NCI-H526 (cell line): ENCODE data around the gene MYOG.

Experiments used
- DNase-seq, 2 experiments: peaks; one replicate each; lab custom pipeline; 2025; lab: John Stamatoyannopoulos, UW

Gene MYOG

DNA sequence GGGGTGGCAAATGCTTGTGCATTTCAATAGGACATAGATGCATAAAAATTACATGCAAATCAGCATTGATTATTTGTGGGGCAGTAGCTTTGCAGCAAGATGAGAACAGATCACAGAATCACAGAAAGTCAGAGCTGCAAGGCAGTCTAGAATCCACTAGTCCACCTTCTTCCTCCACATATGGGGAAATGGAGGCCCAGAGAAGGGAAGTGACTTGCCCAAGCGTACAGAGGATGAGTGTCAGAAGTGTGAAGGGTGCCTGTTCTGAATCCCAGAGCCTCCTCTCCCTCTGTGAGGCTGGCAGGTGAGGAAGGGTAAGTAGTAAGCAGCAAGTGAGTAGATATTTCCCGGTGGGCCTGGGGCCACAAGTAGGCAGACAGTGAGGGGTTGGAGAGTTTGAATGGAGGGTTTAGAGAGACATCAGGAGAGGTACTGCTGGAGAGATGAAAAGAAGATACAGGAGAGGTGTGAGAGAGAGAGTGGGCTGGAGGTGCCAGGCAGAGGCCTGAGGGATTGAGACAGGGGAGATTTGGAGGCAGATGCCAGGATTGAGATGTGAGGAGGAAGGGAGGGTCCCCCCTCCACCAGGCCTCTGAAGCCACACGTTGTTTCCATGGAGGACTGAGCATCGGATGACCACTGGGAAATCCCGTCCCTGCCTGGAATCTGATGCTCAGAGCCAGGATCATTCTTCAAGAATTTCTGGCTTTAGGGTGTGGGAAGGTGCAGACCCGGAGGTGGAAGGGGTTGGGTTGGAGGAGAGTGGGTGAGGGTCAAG is 4.8 kb upstream of the MYOG start:
- DNase-seq = no peak

DNA sequence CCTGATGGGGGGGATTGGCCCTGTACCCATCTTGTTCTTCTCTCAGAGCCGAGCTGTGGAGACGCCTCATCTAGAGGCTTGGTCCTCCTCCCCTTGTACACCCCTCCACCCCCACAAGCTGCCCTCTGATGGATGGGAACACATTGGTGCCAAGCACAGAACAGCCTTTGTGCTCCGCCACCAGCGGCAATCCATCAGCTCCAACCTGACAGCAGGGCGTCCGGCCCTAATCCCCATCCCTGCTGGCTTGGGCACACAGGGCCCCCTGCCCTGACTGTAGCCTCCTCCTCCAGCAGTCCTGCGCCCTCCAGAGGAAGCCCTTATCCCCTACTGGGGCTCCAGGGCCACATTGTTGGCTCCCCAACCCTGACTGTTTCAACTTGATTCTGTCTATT is 3.8 kb upstream of the MYOG start:
- DNase-seq = peak; percentile 3 to 59

DNA sequence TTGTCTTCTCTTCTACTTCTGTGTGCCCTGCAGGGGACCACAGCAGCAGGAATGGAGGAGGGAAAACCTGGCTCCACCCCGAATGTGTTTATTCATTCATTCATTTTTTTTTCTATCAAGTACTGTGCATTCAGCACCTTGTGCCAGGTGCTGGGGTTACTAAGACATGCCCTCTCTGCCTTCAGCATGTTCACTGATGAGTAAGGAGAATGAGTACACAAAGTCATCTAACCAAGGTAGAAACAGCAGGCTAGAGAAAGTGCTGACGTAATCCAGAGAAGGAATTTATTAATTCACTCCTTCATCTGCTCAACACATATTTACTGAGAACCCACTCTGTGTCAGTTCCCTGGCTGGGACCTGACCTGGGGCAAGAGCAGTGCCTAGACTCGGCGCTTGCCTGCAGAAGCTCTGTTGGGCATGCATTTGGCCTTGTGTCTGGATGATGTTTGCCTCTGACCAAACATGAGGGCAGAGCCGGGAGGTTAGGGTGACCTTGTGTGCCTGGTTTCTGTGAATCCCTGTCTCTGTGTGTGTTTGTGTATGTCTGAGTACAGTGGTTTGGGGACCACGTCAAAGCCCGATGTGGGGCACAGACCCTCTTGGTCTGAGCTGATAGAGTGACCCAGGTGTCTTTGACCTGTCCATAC is 3.3 kb upstream of the MYOG start:
- no peak for DNase-seq

DNA sequence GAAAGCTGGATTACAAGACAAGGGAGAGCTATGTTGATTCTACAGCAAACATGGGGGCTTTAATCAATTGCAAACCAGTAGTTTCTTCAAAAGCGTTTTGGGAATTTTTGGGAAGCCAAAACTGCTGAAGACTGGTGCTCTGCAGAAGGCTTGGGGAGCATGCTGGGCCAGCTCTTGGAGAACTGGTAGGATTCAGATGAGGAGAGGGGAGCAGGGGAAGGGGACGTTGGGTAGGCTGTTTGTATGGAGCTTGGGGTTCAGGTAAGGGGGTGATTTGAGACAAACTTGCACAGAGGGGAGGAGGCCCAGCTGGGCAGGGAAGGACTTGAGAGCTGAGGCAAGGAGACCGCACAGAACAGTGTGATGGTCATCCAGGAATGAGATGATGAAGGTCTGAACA is 2.6 kb upstream of the MYOG start:
- DNase-seq = no peak

DNA sequence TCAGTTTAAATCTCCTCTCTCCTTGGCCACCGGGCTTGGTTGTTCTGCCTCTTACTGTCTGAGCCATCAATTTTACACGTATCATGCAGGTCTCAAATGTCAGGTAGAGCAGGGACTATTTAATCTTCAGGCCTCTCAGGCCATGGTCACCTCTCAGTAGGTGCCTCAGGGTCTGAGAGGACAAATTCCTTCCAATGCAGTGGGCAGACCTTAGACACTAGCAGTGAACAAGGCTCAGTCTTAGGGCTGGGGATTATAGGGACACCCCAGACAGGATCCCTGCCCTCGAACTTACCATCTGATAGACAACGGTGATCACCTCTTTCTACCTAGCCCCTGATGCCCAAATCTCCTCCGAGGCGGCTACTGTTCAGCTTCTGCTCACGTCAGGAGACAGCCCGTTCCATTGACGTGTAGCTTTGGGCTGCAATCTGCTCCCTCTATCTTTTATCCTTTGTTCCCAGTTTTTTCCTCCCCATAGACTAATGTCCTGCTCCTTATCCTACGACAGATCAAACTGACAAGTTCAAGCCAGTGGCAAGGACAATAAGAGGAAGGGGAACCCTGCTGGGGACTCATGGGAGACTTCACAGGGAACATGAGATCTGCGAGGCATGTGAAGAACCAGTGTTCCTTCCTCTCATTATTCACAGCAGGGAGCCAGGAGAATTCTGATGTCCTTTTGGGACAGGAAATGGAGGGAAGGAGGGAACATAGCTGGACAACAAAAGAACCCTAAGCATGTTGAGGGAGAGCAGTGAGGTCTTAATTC is 1.4 kb upstream of the MYOG start:
- DNase-seq = no peak

DNA sequence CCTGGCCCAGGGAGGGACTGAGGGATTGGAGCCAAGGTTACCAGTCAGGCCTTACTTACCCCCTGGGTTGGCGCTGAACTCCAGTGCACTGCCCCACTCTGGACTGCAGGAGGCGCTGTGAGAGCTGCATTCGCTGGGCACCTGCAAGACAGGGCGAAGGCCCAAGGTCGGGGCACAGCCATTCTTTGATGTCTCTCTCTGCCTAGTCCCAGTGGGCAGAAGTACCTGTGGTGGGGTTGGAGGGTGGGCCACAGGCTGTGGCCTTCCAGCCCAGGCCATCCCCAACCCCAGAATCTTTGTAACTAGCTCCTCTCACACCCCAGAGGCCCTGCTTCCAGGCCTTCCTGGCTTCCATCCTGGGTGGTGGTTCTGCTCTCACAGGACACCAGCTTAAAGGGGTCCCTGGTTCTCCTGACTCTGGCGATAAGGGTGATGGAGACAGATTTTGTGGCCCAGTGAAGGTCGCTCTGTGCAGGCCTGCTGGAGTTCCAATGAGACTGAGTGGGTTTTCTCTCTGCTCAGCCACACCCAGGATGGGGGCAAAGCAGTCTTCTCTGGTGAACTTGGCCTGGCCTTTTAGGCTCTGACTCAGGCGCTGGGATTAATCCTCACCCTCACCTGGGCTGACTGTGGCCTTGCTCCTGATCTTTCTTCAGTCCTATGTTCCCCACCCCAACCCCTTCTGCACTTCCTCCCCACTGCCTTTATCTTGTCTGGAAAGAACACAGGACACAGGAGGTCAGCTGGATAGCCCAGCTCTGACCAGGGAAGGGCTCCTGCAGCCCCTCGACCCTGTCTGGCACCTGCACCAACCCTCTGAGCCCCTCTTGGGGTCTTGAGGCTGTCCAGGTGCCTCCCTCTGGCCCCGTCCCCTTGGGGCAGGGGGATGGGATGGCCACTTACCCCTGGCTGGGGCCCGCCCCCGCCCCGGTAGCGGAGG is 954 bp downstream of the MYOG start:
- DNase-seq = peak in 1 of 2 experiments; percentile 36

DNA sequence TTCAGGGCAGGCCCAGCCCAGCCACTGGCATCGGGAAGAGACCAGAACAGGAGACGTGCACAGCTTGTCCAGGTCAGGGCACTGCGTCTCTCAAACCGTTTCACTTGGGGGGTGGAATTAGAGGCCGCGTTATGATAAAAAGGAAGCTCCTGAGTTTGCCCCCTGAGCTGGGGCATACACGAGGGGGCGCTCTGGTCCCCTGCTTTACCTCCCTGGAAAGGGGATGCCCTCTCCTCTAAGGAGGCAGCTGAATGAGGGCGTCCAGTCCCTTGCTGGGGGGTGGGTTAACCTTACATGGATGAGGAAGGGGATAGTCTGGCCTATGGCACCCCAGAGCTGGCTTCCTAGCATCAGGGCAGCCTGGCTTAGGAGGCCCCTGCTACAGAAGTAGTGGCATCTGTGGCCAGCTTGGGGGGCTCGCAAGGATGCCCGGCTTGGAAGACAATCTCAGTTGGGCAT is 2.3 kb downstream of the MYOG start:
- DNase-seq = no peak

DNA sequence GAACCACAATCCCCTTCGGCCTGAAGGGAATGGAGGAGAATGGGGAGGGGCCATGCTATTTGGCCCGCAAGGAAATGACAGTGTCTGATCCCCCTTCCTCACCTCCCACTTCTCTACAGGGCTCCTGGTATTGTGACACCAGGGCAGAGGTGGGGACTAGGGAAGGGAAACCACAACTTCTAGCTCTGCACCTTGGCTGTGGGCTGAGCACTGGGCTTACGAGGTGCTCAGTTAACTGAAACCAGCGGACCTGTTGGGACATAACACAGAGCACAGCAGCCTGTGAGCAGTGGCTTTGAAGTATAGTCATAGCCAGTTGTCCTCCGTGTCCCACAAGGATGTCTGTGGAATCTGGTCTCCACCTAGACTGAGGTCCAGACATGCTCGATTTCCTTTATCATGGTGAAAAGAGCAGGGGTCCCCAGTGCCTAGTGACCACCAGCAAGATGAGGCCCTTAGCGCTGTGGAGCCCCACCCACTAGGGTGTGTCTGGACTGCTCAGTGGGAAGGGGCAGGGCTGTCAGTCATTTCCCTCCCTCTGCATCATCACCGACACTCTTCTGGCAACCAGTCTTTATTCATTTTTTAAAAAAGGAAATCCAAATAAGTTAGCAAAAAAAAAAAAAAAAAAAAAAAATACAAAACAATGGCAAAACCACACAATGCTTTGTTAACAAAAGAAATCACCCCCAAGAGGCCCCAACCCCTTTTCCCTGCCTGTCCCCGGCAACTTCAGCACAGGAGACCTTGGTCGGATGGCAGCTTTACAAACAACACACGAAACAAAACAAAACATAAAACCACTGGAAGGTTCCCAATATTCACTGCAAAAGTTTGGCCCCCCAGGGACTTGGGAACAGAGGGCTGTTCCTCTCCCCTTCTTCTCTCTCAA is 3.0 kb downstream of the MYOG start:
- no peak for DNase-seq

DNA sequence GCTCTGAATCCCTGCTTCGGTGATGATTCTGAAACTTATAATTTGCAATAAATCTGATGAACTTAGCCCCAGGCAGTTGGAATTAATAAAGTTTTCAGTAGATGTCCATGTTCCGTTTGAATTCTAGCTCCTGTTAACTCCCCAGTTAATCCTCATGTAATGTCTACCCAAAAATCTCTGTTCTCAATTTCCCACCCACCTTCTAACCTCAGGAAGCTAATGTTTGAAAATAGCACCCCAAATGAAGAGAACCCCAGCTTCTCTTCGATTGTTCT is 3.6 kb downstream of the MYOG start:
- DNase-seq = no peak

DNA sequence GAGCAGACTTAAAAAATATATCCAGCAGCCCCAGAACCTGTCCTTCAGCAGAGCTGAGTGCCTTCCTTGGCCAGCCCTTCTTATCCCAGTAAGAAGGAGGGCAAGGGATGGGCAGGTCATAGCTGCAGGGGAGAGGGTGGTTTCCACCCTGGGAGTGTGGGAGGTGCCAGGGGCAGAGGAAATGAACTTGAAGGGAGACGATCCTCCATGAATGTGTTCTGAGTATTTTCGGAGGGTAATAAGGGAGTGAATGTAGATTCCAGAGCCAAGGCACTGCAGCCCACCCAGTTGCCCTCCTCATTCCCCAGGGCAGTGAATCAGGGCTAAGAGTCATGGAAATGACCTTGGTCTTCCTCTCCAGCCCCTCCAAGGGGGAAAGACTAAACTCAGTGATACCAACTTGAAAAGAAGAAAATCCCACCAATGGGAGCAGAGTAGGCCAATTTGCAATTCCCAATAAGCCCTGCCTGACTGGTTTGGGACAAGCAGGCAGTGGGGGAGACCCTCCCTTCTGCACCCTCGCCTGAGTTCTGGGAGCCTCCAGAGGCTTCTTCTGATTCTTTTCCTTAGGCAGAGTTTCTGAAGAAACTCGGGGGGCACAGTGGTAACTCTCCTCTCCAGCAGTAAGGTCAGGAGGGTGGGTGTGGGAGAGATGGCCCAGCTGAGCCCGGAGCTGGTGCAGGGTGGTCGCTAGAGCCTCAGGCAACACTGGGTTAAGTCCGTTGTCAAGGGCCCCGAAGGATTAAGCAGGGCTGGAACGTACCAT is 4.2 kb downstream of the MYOG start:
- DNase-seq = no peak

DNA sequence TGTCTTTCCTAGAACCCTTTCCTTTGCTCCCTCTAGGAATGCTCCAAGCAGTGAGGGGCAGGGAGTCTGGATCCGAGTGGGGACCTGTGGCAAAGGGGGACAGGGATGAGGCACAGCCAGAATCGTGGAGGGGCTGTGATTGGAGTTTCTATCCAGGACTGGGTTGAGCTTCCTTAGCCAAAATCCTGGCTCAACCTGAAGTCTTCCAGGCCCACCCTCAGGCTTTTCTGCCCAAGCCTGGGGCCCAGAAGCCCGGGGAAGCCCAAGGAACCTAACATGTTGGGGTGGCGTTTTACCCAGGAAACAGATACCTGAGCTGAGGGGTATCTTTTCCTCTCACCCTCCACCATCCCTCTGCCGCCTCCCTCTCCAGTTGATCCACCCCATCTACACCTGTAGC is 5.4 kb downstream of the MYOG start:
- no peak for DNase-seq

DNA sequence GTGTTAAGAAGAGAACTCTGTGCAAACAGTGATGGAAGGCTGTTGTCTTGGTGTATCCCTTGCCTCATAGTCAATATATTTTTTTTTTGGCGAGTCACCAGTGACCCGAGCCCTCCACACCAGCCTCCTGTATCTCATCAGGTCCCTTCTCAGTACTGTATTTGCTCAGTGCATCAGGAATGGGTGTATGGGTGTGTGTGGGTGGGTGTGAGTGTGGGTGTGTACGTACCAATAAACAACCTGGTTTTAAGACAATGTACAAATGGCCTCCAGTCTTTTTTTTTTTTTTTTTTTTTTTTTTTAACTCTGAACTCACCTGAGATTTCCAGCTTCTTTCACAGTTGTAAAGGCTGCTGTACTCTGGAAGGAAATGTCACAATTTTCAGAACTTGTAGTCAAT is 7.3 kb downstream of the MYOG start:
- DNase-seq = no peak

DNA sequence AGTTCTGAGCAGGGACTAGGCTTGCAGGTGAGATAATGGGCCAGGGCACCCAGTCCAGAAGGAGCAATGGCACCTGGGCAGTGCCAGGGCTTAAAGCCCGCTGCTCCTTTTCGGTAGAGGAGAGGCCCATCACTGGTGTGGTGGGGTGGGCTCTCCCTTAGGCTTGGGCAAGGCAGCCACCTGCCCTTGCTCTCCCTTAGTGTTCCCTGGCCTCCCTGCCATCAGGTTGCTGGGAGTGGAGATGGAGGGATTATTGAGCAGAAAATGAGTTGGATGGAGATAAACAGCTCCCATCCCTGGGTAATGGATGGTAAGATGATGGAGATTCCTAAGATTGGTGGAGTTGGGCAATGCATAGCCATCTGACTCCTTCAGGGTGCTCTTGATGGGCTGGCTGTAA is 7.9 kb downstream of the MYOG start:
- no peak for DNase-seq

DNA sequence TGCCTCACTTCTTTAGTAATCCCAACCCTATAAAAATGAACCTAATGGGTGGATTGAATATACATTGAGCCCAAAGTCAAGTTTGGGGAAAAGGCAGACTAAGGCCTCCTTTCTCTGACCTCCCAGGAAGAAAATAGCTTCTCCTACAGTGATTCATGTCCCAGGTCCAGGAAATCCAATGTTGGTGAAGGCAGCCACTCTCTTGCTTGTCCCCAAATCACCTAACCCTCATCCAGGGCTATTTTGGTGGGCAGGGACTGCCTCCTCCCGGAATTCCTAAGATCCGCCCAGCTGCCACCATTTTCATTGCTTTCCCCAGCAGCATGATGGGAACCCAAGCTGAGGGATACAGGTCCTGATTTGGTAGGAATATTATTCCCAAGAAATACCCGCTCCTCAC is 8.4 kb downstream of the MYOG start:
- DNase-seq = no peak

DNA sequence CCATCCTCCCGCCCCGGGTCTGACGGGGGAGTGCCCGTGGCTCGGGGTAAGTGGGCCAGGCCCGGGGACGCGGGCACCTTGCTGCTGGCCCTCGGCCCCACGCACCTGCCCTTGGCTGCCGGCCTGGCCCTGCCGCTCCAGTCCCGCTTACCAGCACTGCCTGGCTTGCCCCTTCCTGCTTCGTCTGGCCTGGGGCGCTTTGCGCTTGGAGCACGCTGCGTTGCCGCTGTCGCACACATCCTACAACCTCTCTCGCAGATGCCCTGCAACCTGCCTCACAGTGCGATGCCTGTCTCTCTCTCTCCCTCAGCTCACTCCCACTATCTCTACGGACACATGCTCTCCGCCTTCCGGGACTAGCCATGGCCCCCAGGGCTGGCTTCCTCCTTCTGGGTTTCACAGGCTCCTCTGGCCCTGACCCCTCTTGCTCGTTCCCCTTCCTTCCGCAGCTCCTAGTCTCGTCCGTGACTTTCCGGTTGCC is 9.7 kb downstream of the MYOG start:
- no peak for DNase-seq

DNA sequence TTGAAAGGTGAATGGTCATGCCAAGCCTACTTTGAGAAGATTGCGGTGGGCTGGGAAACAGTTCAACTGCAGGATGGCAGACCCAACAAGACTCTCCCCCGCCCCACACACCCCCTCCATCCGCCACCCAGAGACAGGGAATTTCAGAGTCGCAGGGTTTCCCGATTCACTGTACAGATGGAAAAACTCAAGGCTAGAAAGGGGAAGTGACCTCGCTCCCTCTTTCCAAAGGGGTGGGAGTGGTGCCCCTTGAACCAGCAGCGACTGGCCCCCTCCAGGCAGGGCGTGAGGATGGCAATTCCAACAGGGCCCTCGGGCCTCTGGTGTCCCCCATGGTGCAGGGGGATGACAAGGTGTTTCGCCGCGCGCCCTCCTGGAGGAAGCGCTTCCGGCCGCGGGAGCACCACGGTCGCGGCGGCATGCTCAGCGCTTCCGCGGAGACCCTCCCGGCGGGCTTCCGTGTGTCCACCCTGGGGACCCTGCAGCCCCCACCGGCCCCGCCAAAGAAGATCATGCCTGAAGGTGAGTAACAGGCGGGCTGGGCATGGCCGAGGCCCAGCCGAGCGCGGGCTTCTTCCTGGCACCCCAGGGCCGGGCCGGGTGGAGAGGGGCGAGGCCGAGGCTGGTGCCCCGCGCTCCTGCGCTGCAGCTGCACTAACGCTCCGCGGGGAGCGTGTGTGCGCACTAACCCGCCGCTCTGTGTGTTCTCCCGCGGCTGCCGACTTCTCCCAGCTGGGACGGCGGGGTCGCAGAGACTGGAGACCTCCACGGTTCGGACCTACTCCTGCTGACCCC is 10.4 kb downstream of the MYOG start:
- peak in 1 of 2 experiments; percentile 7 for DNase-seq

DNA sequence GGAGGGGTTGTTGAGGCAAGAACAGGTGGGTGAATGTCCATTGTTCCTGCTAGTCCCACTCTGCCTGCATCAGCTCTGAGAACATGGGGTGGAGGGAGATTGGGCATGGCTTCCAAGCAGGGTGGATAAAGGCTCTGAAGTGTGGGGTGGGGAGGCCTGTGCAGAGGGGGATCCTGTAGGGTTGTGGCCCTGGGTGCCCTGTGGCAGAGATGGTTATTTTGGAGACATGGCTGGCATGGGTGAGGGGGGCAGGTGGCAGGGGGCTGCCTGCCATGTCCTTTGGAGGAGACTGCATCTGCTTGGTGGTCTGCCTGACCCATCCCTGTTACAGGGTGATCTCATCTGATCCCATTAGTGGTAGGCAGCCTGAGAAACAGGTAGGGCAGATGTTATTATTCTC is 11.2 kb downstream of the MYOG start:
- no peak for DNase-seq

DNA sequence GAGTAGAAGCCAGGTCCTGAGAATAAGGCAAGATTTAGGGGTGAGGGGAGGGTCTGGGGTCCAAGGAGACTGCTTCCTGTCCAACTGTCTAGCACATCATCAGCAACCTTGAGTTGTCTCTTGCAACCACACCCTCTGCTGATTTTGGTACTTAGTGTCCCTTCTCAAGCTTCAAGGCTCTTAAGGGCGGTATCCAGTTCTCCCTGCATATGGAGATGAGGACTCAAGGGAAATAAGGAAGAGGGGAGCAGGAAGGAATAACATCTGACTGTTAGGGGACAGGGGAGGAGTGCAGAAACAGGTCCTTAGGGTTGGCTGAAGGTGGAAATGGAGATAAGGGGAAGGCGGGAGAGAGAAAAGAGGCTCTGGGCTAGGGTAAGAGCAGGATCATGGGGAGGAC is 12.3 kb downstream of the MYOG start:
- DNase-seq = no peak

DNA sequence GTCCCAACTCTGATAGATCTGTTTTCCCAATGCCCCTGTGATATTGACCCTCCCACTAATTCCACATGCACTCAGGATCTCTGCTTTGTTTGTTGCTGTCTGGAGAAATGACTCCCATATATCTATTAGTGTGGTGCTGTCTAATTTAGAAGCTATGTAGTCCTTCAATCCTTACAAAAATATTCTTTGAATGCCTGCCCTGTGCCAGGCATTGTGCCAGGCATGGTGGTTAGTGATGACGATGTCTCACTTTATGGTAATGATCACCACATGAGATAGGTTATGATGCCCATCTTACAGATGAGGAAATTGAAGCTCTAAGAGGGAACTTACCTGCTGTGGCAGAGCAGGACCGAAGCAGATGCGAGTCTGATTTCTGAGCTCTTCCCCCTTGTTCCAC is 12.9 kb downstream of the MYOG start:
- no peak for DNase-seq
